ENCODE measurements around the gene RAC2.

DNA sequence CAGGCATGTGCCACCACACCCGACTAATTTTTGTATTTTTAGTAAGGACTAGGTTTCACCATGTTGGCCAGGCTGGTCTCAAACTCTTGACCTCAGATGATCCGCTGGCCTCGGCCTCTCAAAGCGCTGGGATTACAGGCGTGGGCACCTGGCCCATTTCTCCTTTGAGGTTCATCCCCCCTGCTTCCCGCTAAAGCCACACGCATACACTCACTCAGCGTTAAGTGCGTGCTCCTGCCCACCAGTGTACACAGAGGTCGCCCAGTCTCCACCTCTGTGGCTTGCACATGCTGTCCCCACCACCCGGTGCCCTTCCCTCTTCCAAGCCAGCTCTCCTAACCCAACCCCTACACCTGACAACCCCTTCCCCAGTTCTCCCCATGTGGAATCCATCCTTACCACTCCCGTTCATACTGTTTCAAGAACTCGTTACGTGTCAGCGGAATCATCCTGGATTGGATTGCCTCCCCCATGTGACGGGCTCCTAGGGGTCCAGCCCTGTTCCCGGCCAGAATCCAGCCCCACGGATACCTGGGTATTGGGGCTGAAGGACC, 22.6 kb upstream of the RAC2 start:
- TF ChIP-seq, protein P1, sequence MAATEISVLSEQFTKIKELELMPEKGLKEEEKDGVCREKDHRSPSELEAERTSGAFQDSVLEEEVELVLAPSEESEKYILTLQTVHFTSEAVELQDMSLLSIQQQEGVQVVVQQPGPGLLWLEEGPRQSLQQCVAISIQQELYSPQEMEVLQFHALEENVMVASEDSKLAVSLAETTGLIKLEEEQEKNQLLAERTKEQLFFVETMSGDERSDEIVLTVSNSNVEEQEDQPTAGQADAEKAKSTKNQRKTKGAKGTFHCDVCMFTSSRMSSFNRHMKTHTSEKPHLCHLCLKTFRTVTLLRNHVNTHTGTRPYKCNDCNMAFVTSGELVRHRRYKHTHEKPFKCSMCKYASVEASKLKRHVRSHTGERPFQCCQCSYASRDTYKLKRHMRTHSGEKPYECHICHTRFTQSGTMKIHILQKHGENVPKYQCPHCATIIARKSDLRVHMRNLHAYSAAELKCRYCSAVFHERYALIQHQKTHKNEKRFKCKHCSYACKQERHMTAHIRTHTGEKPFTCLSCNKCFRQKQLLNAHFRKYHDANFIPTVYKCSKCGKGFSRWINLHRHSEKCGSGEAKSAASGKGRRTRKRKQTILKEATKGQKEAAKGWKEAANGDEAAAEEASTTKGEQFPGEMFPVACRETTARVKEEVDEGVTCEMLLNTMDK (IDR thresholded peaks at IDR 0.05; ENCODE audit: borderline replicate concordance, insufficient read depth, low read depth, low read length, poor library complexity, severe bottlenecking): no peak
- no peak for TF ChIP-seq ZNF263 (CRISPR knock-in tag; IDR thresholded peaks at IDR 0.05; ENCODE audit: borderline replicate concordance)
- TF ChIP-seq SRF (CRISPR knock-in tag; IDR thresholded peaks at IDR 0.05): no peak
- no peak for TF ChIP-seq ZC3H11A (IDR thresholded peaks at IDR 0.05; ENCODE audit: low read depth, low read length)
- TF ChIP-seq CHD1 (IDR thresholded peaks at IDR 0.05; ENCODE audit: low read length): no peak
- TF ChIP-seq, protein P2, sequence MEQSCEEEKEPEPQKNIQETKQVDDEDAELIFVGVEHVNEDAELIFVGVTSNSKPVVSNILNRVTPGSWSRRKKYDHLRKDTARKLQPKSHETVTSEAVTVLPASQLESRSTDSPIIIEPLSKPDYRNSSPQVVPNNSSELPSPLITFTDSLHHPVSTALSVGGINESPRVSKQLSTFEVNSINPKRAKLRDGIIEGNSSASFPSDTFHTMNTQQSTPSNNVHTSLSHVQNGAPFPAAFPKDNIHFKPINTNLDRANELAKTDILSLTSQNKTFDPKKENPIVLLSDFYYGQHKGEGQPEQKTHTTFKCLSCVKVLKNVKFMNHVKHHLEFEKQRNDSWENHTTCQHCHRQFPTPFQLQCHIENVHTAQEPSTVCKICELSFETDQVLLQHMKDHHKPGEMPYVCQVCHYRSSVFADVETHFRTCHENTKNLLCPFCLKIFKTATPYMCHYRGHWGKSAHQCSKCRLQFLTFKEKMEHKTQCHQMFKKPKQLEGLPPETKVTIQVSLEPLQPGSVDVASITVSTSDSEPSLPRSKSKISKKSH (CRISPR knock-in tag; IDR thresholded peaks at IDR 0.05): no peak
- no peak for TF ChIP-seq CEBPB (tag; IDR thresholded peaks at IDR 0.05)

Measured in K562 (cell line).